H1 (cell line): Measurements from ENCODE around the gene GPC1. TPM values are rescaled to one million over a fixed set of nuclear protein-coding genes. Genes with fewer than 3 reads are reported as not detected.

Experiments
- CTCF ChIA-PET: fragments of 300-600 bp; sonication (Branson Sonifier 250); formaldehyde crosslinking; loops from one replicate; lab custom pipeline; 2021; ENCODE audit not compliant: partially characterized antibody; lab: Charles Lee
- POLR2A ChIA-PET: fragments of 300-600 bp; sonication (Branson Sonifier 250); formaldehyde crosslinking; loops from one replicate; lab custom pipeline; 2021; ENCODE audit warnings: inconsistent platforms; ENCODE audit not compliant: partially characterized antibody; lab: Charles Lee
- DNase-seq, 2 experiments: peaks; one replicate each; pipeline versions ENCODE4 v3.0.0 to v3.0.0-alpha.2; 2010 to 2022; ENCODE audit warnings: low spot score in 2 of 2, low read depth in 1 of 2, mixed read lengths in 1 of 2
- FAIRE-seq: peaks from 2 replicates; lab custom pipeline; 2011; peaks lifted over from hg19 to GRCh38; lab: Jason Lieb, UNC
- H2AFZ ChIP-seq: 2 replicates; pipeline ENCODE4 v1.8.1; 2012; ENCODE audit warnings: low read length, inconsistent platforms
- H2AK5ac ChIP-seq: 2 replicates; pipeline ENCODE4 v1.6.1; 2013; ENCODE audit warnings: low read depth, low read length
- H2BK120ac ChIP-seq: replicated peaks from 2 replicates; pipeline ENCODE3; 2013; ENCODE audit warnings: low read depth, low read length, inconsistent platforms
- H2BK12ac ChIP-seq: 2 replicates; pipeline ENCODE4 v1.6.1; 2013; ENCODE audit warnings: low read depth, low read length
- H2BK15ac ChIP-seq: 2 replicates; pipeline ENCODE4 v1.6.1; 2013; ENCODE audit warnings: low read length
- H2BK20ac ChIP-seq: 2 replicates; pipeline ENCODE4 v1.6.1; 2013; ENCODE audit warnings: low read length
- H2BK5ac ChIP-seq: 2 replicates; pipeline ENCODE4 v1.6.1; 2013; ENCODE audit warnings: low read depth, low read length
- H3K14ac ChIP-seq: 2 replicates; pipeline ENCODE4 v1.6.1; 2013; ENCODE audit warnings: inconsistent platforms; ENCODE audit not compliant: insufficient read length
- H3K18ac ChIP-seq: 2 replicates; pipeline ENCODE4 v1.6.1; 2013; ENCODE audit warnings: low read length; ENCODE audit errors: extremely low read depth
- H3K23ac ChIP-seq: 2 replicates; pipeline ENCODE4 v1.6.1; 2013; ENCODE audit warnings: inconsistent platforms; ENCODE audit not compliant: insufficient read length
- H3K23me2 ChIP-seq: 2 replicates; pipeline ENCODE4 v1.6.1; 2013; ENCODE audit warnings: low read depth, low read length
- H3K27ac ChIP-seq: 2 replicates; pipeline ENCODE4 v1.6.1; 2011; ENCODE audit warnings: low read depth, low read length, inconsistent platforms
- H3K27me3 ChIP-seq, 4 experiments: replicated peaks in 1 of 4; 1 replicate in 1 of 4; 2 replicates in 3 of 4; pipeline versions ENCODE4 v1.6.1 to v1.8.1; 2011 to 2013; ENCODE audit warnings: low read length in 3 of 4, mild to moderate bottlenecking in 3 of 4, inconsistent platforms in 2 of 4, mixed read lengths in 2 of 4, moderate library complexity in 1 of 4; ENCODE audit not compliant: control insufficient read depth in 3 of 4, insufficient read depth in 3 of 4; ENCODE audit errors: extremely low read depth in 1 of 4
- H3K36me3 ChIP-seq, 4 experiments: 2 replicates each; pipeline versions ENCODE4 v1.6.1 to v1.8.1; 2011 to 2013; ENCODE audit warnings: mild to moderate bottlenecking in 4 of 4, low read length in 3 of 4, moderate library complexity in 2 of 4, control low read depth in 1 of 4, inconsistent platforms in 1 of 4; ENCODE audit not compliant: insufficient read depth in 4 of 4, control insufficient read depth in 2 of 4
- H3K4ac ChIP-seq: replicated peaks from 2 replicates; pipeline ENCODE3; 2013; ENCODE audit warnings: low read length, low read depth, mixed read lengths, inconsistent platforms; ENCODE audit not compliant: insufficient read length
- H3K4me1 ChIP-seq, 4 experiments: replicated peaks in 1 of 4; 1 replicate in 1 of 4; 2 replicates in 3 of 4; pipeline versions ENCODE4 v1.6.1 to v1.8.1; 2011 to 2013; ENCODE audit warnings: low read length in 3 of 4, inconsistent platforms in 2 of 4, mixed read lengths in 1 of 4; ENCODE audit not compliant: insufficient read depth in 4 of 4, control insufficient read depth in 3 of 4
- H3K4me2 ChIP-seq, 2 experiments: 2 replicates each; pipeline versions ENCODE4 v1.6.1 to v1.8.1; 2011 to 2013; ENCODE audit warnings: low read depth in 2 of 2, low read length in 2 of 2, control low read depth in 1 of 2, inconsistent platforms in 1 of 2, mild to moderate bottlenecking in 1 of 2; ENCODE audit not compliant: insufficient read depth in 1 of 2
- H3K4me3 ChIP-seq, 4 experiments: fragments of 200-600, 300-600 bp in 1 of 4; sonication (generic), shearing (Covaris generic), sonication (Bioruptor Twin) in 1 of 4; 2 replicates each; pipeline versions ENCODE4 v1.5.1 to v1.8.1; 2011 to 2016; ENCODE audit warnings: low read length in 4 of 4, low read depth in 3 of 4, control low read depth in 2 of 4, inconsistent platforms in 2 of 4, mild to moderate bottlenecking in 2 of 4, mixed read lengths in 1 of 4, moderate library complexity in 1 of 4; ENCODE audit not compliant: insufficient read depth in 2 of 4; ENCODE audit errors: extremely low read depth in 1 of 4
- H3K56ac ChIP-seq: replicated peaks from 2 replicates; pipeline ENCODE3; 2013; ENCODE audit warnings: low read depth, mild to moderate bottlenecking, mixed read lengths, low read length, inconsistent platforms; ENCODE audit not compliant: insufficient read length
- H3K79me1 ChIP-seq: 2 replicates; pipeline ENCODE4 v1.6.1; 2013; ENCODE audit warnings: low read depth, low read length, control low read depth
- H3K79me2 ChIP-seq, 2 experiments: 2 replicates each; pipeline versions ENCODE4 v1.6.1 to v1.8.1; 2012 to 2013; ENCODE audit warnings: low read length in 2 of 2, mild to moderate bottlenecking in 2 of 2, inconsistent platforms in 1 of 2; ENCODE audit not compliant: insufficient read depth in 2 of 2, control insufficient read depth in 1 of 2
- H3K9ac ChIP-seq, 4 experiments: replicated peaks in 1 of 4; 1 replicate in 1 of 4; 2 replicates in 3 of 4; pipeline versions ENCODE4 v1.6.1 to v1.8.1; 2011 to 2013; ENCODE audit warnings: low read depth in 3 of 4, low read length in 3 of 4, control low read depth in 2 of 4, mild to moderate bottlenecking in 2 of 4, moderate library complexity in 2 of 4, inconsistent platforms in 1 of 4; ENCODE audit errors: extremely low read depth in 1 of 4
- H3K9me3 ChIP-seq, 2 experiments: 2 replicates each; pipeline versions ENCODE4 v1.6.1 to v1.8.1; 2012 to 2013; ENCODE audit warnings: mild to moderate bottlenecking in 2 of 2, moderate library complexity in 2 of 2, control low read depth in 1 of 2, inconsistent platforms in 1 of 2, low read depth in 1 of 2, low read length in 1 of 2, mixed read lengths in 1 of 2; ENCODE audit not compliant: insufficient read depth in 2 of 2
- H4K20me1 ChIP-seq, 2 experiments: replicated peaks in 1 of 2; 2 replicates each; pipeline versions ENCODE3 to v1.8.1; 2011 to 2013; ENCODE audit warnings: inconsistent platforms in 2 of 2, low read length in 2 of 2, mild to moderate bottlenecking in 1 of 2; ENCODE audit not compliant: insufficient read depth in 2 of 2, control insufficient read depth in 1 of 2
- H4K5ac ChIP-seq: 2 replicates; pipeline ENCODE4 v1.6.1; 2013; ENCODE audit warnings: low read length, low read depth, mixed read lengths, inconsistent platforms; ENCODE audit not compliant: insufficient read length
- H4K8ac ChIP-seq: 2 replicates; pipeline ENCODE4 v1.8.0; 2013; ENCODE audit warnings: mild to moderate bottlenecking, moderate library complexity, low read length, inconsistent platforms; ENCODE audit not compliant: insufficient read depth; ENCODE audit errors: extremely low read depth
- H4K91ac ChIP-seq: replicated peaks from 2 replicates; pipeline ENCODE3; 2013; ENCODE audit warnings: low read length, mixed read lengths, inconsistent platforms; ENCODE audit not compliant: insufficient read length
- ASH2L ChIP-seq: fragments of 200-600, 300-600 bp; sonication (generic); IDR thresholded peaks from one replicate; pipeline ENCODE4 v1.7.1; 2017; ENCODE audit warnings: low read length
- GTF2F1 ChIP-seq: IDR thresholded peaks from 2 replicates; pipeline ENCODE4 v1.6.1; 2012; ENCODE audit warnings: low read depth, low read length, improper control_type of control experiment, borderline replicate concordance
- KDM1A ChIP-seq: fragments of 200-600, 300-600 bp; sonication (generic); IDR thresholded peaks from 2 replicates; pipeline ENCODE4 v1.7.1; 2016; ENCODE audit warnings: mild to moderate bottlenecking, low read length, borderline replicate concordance
- KDM5A ChIP-seq: fragments of 200-600 bp; IDR thresholded peaks from 2 replicates; pipeline ENCODE4 v1.7.1; 2012; ENCODE audit warnings: mild to moderate bottlenecking, low read length, inconsistent platforms, mixed read lengths
- MAFK ChIP-seq: IDR thresholded peaks from 2 replicates; pipeline ENCODE4 v1.6.1; 2012; ENCODE audit warnings: low read depth, mild to moderate bottlenecking, improper control_type of control experiment, low read length
- TCF12 ChIP-seq: IDR thresholded peaks from 2 replicates; pipeline ENCODE4 v1.6.1; 2011; ENCODE audit warnings: low read depth, mild to moderate bottlenecking, low read length
- TEAD4 ChIP-seq: IDR thresholded peaks from 2 replicates; pipeline ENCODE4 v1.6.1; 2012; ENCODE audit warnings: low read depth, low read length, inconsistent platforms, mixed read lengths
- whole genome bisulfite sequencing, 2 experiments: shearing (Covaris generic) in 1 of 2; methylation state at CpG; one replicate each; pipeline versions ENCODE4 v1.1.6 to v1.1.7; 2013 to 2015; ENCODE audit warnings: low lambda C conversion rate in 2 of 2, mixed read lengths in 2 of 2, inconsistent platforms in 1 of 2, low coverage in 1 of 2, missing lambda C conversion rate in 1 of 2; ENCODE audit not compliant: insufficient replicate concordance in 2 of 2, insufficient coverage in 1 of 2, insufficient read length in 1 of 2; ENCODE audit errors: extremely low coverage in 1 of 2, missing lambda C conversion rate in 1 of 2; 5-methylcytosine and 5-hydroxymethylcytosine counted together
- polyA plus RNA-seq, 7 experiments: library from polyadenylated mRNA; depleted of rRNA in 3 of 7; stranded (reverse) in 5 of 7; unstranded in 2 of 7; fragments of >200 nt in 5 of 7; fragments of 200-250 nt in 2 of 7; gene quantifications; 1 replicate in 5 of 7; 2 replicates in 1 of 7; 4 replicates in 1 of 7; pipeline versions ENCODE4 v1.2.1 to v1.2.3, GENCODE V29; 2011 to 2013; ENCODE audit warnings: missing spikeins in 2 of 7, mixed read lengths in 2 of 7
- total RNA-seq: library from RNA; stranded (reverse); fragmentation: NEBNext Ultra II Directional; extraction: Animal tissue kit (Norgen Biotek cat#: 25700); gene quantifications from 2 replicates; pipeline ENCODE4 v1.2.1, GENCODE V29; 2021

The GPC1 gene
- total and polyA plus RNA-seq, 2 of the 8 experiments (the other 6 are each of a cell fraction or from before 2014, with no cell fraction given): 21.9 to 28.3 TPM

DNA sequence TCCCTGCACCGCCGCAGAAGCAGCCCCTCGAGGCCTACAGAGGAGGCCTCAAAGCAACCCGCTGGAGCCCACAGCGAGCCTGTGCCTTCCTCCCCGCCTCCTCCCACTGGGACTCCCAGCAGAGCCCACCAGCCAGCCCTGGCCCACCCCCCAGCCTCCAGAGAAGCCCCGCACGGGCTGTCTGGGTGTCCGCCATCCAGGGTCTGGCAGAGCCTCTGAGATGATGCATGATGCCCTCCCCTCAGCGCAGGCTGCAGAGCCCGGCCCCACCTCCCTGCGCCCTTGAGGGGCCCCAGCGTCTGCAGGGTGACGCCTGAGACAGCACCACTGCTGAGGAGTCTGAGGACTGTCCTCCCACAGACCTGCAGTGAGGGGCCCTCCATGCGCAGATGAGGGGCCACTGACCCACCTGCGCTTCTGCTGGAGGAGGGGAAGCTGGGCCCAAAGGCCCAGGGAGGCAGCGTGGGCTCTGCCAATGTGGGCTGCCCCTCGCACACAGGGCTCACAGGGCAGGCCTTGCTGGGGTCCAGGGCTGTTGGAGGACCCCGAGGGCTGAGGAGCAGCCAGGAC, 31.2 kb downstream of the GPC1 start:
- H3K79me2 ChIP-seq: no peaks in the 10 kb centered on the region
- H4K91ac ChIP-seq: no peak overlapping the region
- no peak overlapping the region for H4K8ac ChIP-seq
- no peak overlapping the region for H3K4me2 ChIP-seq
- no peaks in the 10 kb centered on the region for H3K9me3 ChIP-seq
- no peak overlapping the region for H3K4ac ChIP-seq
- DNase-seq: peak in 1 of 2 experiments; percentile 43
- no peak overlapping the region for H2BK20ac ChIP-seq
- no peak overlapping the region for H2BK120ac ChIP-seq
- H2AK5ac ChIP-seq: no peak overlapping the region
- H3K23me2 ChIP-seq: peaks cover 4% of the 10 kb centered on the region; the same call in 1 of the 2 replicates
- H3K18ac ChIP-seq: no peak overlapping the region
- H2BK5ac ChIP-seq: no peak overlapping the region
- no peak overlapping the region for H3K27ac ChIP-seq
- no peak overlapping the region for H3K23ac ChIP-seq
- H2AFZ ChIP-seq: no peak overlapping the region
- FAIRE-seq: no peak
- H3K14ac ChIP-seq: no peak overlapping the region
- H4K5ac ChIP-seq: no peak overlapping the region
- no peak overlapping the region for H3K56ac ChIP-seq
- 87% methylated on average over 10 of the region's 19 CpGs; no CpG with 5 or more reads in 1 of the 2 experiments for WGBS, 2 experiments
- no peak for TF ChIP-seq KDM1A
- TF ChIP-seq GTF2F1: no peak
- TF ChIP-seq TCF12: no peak
- no peak for TF ChIP-seq ASH2L
- no peak for TF ChIP-seq KDM5A
- TF ChIP-seq MAFK: no peak
- no peak for TF ChIP-seq TEAD4
- H3K4me1 ChIP-seq: no peaks in the 10 kb centered on the region
- H2BK12ac ChIP-seq: no peak overlapping the region
- H3K4me3 ChIP-seq: no peak overlapping the region
- no peak overlapping the region for H2BK15ac ChIP-seq
- H3K27me3 ChIP-seq: peaks cover 0 to 5% (median 3%) of the 10 kb centered on the region in 4 experiments; a peak in 2 of 7 replicates
- peaks cover 0 to 13% (median 5%) of the 10 kb centered on the region in 4 experiments; a peak in 5 of 8 replicates for H3K36me3 ChIP-seq
- no peak overlapping the region for H3K9ac ChIP-seq
- H3K79me1 ChIP-seq: no peaks in the 10 kb centered on the region
- H4K20me1 ChIP-seq: peaks cover 0 to 11% of the 10 kb centered on the region in 2 experiments
- POLR2A ChIA-PET: no interaction called here
- CTCF ChIA-PET: interaction anchor here (0.7 to 2.1 kb wide), 3 partner anchors 8 to 178 kb away, joined by 3 to 6 read pairs (median 4); no protein-coding TSS in a partner anchor
